ENCODE results near the gene ZDHHC11.
"Not testable (repeated sequence)": the region's sequence is repeated elsewhere in the genome, so short reads cannot be mapped to it uniquely, and the experiment has no call there.

Gene ZDHHC11

DNA sequence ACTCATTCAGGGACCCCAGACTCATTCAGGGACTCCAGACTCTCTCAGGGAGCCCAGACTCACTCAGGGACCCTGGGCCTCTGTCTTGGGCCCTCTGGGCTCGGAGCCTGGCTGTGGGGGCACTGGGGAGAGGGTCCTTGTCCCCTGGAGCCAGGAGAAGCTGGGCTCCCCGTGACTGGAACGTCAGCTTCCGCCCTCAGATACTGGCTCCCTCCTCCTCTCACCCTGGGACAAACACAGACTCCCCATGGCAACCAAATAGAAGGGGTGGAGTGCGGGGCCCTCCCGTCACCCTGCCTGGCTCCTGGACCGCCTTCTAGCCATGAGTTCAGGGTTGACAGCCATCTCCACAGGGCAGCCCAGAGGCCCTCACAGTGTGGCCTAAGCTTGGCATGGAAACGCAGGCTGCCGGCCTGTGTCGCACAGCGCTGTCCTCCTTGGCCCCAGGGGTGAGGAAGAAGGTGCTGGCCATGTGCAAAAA, 93.9 kb downstream of the ZDHHC11 start:
- Mint-ChIP-seq H3K27me3 (ENCODE audit: low read depth) (no peaks in the 10 kb centered on the region), H3K36me3 (ENCODE audit: low read depth) (no peaks in the 10 kb centered on the region), H3K4me1 (ENCODE audit: low read depth) (no peaks in the 10 kb centered on the region), H3K9me3 (no peaks in the 10 kb centered on the region), H3K27ac (no peak overlapping the region), H3K4me3 (no peak overlapping the region)

DNA sequence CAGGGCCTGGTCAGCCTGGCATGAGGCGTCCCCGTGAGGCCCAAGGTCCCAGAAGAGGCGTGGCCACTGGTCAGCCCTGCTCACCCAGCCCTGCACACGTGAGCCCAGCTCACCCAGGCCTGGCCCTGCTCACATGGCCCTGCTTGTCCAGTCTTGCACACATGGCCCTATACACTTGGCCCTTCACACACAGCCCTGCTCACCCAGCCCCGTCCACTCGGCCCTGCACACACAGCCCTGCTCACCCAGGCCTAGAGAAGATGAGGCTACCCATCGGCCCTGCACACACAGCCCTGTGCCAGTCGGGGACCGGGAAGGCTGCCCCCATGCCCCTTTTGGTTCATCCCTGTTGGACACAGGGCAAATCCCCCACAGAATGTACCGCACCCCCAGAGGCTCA, 94.6 kb downstream of the ZDHHC11 start:
- Mint-ChIP-seq H3K27me3 (ENCODE audit: low read depth) (no peaks in the 10 kb centered on the region), H3K27ac (no peak overlapping the region), H3K4me1 (ENCODE audit: low read depth) (no peaks in the 10 kb centered on the region), H3K36me3 (ENCODE audit: low read depth) (no peaks in the 10 kb centered on the region), H3K9me3 (no peaks in the 10 kb centered on the region), H3K4me3 (no peak overlapping the region)

DNA sequence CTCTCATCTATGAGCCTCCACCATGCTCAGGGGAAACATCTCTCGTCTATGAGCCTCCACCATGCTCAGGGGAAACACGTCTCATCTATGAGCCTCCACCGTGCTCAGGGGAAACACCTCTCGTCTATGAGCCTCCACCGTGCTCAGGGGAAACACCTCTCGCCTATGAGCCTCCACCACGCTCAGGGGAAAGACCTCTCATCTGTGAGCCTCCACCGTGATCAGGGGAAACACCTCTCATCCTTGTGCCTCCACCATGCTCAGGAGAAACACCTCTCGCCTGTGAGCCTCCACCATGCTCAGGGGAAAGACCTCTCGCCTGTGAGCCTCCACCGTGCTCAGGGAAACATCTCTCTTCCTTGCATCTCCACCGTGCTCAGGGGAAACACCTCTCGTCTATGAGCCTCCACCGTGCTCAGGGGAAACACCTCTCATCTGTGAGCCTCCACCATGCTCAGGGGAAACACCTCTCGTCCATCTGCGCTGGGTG, 96.6 kb downstream of the ZDHHC11 start:
- H3K27ac Mint-ChIP-seq; H3K36me3 Mint-ChIP-seq (ENCODE audit: low read depth); H3K9me3 Mint-ChIP-seq; H3K4me1 Mint-ChIP-seq (ENCODE audit: low read depth); H3K27me3 Mint-ChIP-seq (ENCODE audit: low read depth); H3K4me3 Mint-ChIP-seq: not testable (repeated sequence)

DNA sequence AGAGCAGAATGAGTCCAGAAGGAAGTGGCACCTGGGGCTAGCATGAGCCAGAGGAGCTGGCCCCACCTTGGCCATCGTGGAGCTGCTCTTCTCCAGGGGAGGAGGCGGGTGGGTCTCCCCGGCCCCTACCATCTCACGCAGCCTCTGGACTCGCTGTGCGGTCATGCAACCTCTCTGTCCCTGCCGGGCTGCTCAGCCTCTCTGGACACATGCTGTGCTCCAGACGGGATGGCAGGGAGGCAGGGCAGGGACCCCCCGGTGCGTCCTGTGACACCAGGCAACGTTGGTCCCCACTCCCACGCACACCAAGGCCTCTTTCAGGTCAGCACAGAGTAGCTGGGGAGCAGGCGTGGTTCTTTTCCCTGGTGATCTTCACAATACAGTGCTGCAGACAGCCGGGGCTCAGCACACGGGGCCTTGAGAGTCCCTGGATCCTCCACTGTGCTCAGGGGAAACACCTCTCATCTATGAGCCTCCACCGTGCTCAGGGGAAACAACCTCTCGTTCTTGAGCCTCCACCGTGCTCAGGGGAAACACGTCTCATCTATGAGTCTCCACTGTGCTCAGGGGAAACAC, 97.1 kb downstream of the ZDHHC11 start:
- H3K9me3 Mint-ChIP-seq; H3K4me1 Mint-ChIP-seq (ENCODE audit: low read depth); H3K27me3 Mint-ChIP-seq (ENCODE audit: low read depth); H3K4me3 Mint-ChIP-seq; H3K36me3 Mint-ChIP-seq (ENCODE audit: low read depth); H3K27ac Mint-ChIP-seq: not testable (repeated sequence)

GRCh38 chr5:752532-753115, 98.2 kb downstream of the ZDHHC11 start:
- not testable (repeated sequence) for H3K36me3 Mint-ChIP-seq (ENCODE audit: low read depth); H3K27ac Mint-ChIP-seq; H3K4me1 Mint-ChIP-seq (ENCODE audit: low read depth); H3K27me3 Mint-ChIP-seq (ENCODE audit: low read depth); H3K9me3 Mint-ChIP-seq; H3K4me3 Mint-ChIP-seq

DNA sequence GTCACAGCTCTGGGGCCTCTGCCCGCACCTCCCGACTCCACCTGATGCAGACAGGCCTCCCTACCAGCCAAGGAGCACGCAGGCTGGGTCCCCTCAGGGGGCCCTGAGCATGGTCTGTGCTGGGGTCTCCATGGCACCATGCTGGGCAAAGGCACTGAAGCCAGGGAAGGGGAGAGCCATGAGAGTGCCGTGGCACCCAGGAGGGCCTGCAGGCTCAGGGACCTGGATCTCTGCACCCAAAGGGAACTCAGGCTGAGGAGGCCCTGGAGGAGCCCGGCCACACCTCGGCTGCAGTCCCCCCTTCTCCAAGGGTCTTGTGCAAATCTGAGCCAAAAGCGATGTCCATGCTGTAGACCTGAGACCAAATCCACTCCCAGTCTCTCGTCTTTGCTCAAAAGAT, 98.8 kb downstream of the ZDHHC11 start:
- not testable (repeated sequence) for H3K36me3 Mint-ChIP-seq (ENCODE audit: low read depth); H3K27ac Mint-ChIP-seq; H3K9me3 Mint-ChIP-seq; H3K4me3 Mint-ChIP-seq; H3K4me1 Mint-ChIP-seq (ENCODE audit: low read depth); H3K27me3 Mint-ChIP-seq (ENCODE audit: low read depth)

- Mint-ChIP-seq H3K36me3 (ENCODE audit: low read depth) (no peaks in the 10 kb centered on the region), H3K4me3 (no peak overlapping the region), H3K4me1 (ENCODE audit: low read depth) (no peaks in the 10 kb centered on the region), H3K27me3 (ENCODE audit: low read depth) (no peaks in the 10 kb centered on the region), H3K27ac (no peak overlapping the region), H3K9me3 (no peaks in the 10 kb centered on the region)
These were observed 99.3 kb downstream of the ZDHHC11 start for GRCh38 chr5:751496-751895.

DNA sequence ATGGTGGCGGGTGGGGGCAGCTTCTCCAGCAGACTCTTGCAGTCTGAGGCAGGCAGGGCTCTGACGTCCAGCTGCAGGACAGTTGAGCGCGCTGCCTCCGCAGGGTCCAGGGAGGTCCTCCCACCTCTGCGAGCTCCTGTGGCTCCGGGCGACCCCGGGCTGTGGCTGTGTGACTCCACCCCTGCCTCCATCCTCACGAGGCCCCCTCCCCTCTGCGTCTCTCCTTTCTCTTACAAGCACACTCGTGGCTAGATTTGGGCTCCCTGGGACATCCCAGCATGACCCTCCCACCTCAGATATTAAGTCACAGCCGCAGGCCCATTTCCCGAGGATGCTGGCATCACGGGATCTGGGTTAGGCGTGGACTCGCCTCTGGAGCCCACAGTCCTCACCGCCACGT, 100.6 kb downstream of the ZDHHC11 start:
- H3K9me3 Mint-ChIP-seq; H3K27me3 Mint-ChIP-seq (ENCODE audit: low read depth); H3K4me1 Mint-ChIP-seq (ENCODE audit: low read depth): not testable (repeated sequence)

GRCh38 chr5:749101-749670, 101.6 kb downstream of the ZDHHC11 start:
- Mint-ChIP-seq H3K4me1 (ENCODE audit: low read depth) (no peaks in the 10 kb centered on the region), H3K4me3 (no peak overlapping the region), H3K9me3 (no peaks in the 10 kb centered on the region), H3K27ac (no peak overlapping the region), H3K27me3 (ENCODE audit: low read depth) (no peaks in the 10 kb centered on the region), H3K36me3 (ENCODE audit: low read depth) (no peaks in the 10 kb centered on the region)

More for the DNA sequence above, 100.6 kb downstream of the ZDHHC11 start:
- not testable (repeated sequence) for H3K4me3 Mint-ChIP-seq; H3K27ac Mint-ChIP-seq; H3K36me3 Mint-ChIP-seq (ENCODE audit: low read depth)

- not testable (repeated sequence) for H3K4me3 Mint-ChIP-seq; H3K36me3 Mint-ChIP-seq (ENCODE audit: low read depth); H3K27me3 Mint-ChIP-seq (ENCODE audit: low read depth); H3K9me3 Mint-ChIP-seq; H3K4me1 Mint-ChIP-seq (ENCODE audit: low read depth); H3K27ac Mint-ChIP-seq
These were observed 102.5 kb downstream of the ZDHHC11 start for GRCh38 chr5:748011-748980.

DNA sequence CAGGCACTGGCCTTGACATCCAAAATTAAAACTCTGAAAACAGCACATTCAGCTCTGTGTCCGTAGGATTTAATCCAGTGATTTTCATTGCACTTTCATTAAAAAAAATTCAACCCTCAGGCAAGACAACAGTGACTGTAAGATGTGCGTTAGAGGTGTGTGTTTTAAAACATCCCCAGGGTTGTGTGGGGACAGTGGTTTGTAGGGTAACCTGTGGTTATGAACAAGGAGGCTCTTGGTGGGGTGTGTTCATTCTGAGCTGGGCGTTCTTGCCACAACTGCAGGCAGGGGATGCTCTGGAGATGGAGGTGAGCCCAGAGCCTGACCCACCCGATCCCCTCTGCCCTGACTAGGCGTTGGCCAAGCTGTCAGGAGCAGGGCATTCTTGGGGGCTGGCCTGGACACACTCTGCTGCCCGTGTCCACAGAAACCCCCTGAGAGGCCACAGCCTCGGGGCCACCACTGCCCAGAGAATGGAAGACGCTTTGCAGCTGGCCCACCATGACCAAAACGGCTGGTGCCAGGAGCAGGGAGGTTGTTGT, 103.4 kb downstream of the ZDHHC11 start:
- H3K36me3 Mint-ChIP-seq (ENCODE audit: low read depth); H3K9me3 Mint-ChIP-seq; H3K27ac Mint-ChIP-seq; H3K4me3 Mint-ChIP-seq; H3K27me3 Mint-ChIP-seq (ENCODE audit: low read depth); H3K4me1 Mint-ChIP-seq (ENCODE audit: low read depth): not testable (repeated sequence)

DNA sequence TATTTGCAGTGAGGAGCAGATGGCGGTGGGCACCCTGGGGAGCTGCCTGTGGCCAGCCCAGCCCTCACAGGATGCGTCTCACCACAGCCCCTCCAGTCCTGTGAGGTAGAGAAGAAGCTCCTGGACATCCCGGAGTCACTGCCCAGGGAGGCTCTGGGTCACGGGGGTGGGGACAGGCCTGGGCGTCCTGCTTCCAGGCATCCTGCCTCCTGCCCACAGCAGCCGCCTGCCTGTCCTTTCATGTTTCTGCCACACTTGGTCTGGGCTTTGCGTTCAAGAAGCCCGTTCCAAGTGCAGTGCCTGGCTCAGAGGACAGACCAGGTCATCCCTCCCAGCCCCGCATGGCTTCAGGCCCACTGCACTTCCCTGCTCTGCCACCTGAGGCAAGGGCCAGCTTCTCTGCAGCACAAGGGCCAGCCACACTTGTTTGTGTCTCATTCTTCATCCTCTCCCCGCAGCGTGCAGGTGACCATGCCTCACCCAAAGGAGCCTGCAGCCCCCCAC, 104.5 kb downstream of the ZDHHC11 start:
- Mint-ChIP-seq H3K36me3 (ENCODE audit: low read depth) (no peaks in the 10 kb centered on the region), H3K4me1 (ENCODE audit: low read depth) (no peaks in the 10 kb centered on the region), H3K27me3 (ENCODE audit: low read depth) (peaks cover 4% of the 10 kb centered on the region), H3K9me3 (no peaks in the 10 kb centered on the region), H3K4me3 (no peak overlapping the region), H3K27ac (no peak overlapping the region)
